Muscle layer of colon (tissue), 2 donors: Measurements from ENCODE around the gene ZNF214.
"Not testable (repeated sequence)": the region's sequence is repeated elsewhere in the genome, so short reads cannot be mapped to it uniquely, and the experiment has no call there.

ENCODE experiments used
- H3K27ac ChIP-seq: one replicate; pipeline ENCODE4 v1.7.0; 2013; ENCODE audit warnings: low read depth, mild to moderate bottlenecking, low read length, moderate library complexity
- H3K27me3 ChIP-seq, 2 donors: one replicate each; pipeline ENCODE4 v1.7.0; 2013; ENCODE audit warnings: low read length in 2 of 2, mild to moderate bottlenecking in 2 of 2; ENCODE audit not compliant: insufficient read depth in 2 of 2, control insufficient read depth in 1 of 2
- H3K36me3 ChIP-seq: one replicate; pipeline ENCODE4 v1.7.0; 2013; ENCODE audit warnings: mild to moderate bottlenecking, low read length; ENCODE audit not compliant: insufficient read depth
- H3K4me1 ChIP-seq: one replicate; pipeline ENCODE4 v1.7.0; 2013; ENCODE audit warnings: mild to moderate bottlenecking, low read length; ENCODE audit not compliant: insufficient read depth
- H3K4me3 ChIP-seq, 2 donors: one replicate each; pipeline ENCODE4 v1.7.0; 2013; ENCODE audit warnings: low read length in 2 of 2, low read depth in 1 of 2, mild to moderate bottlenecking in 1 of 2, moderate library complexity in 1 of 2
- H3K9ac ChIP-seq: one replicate; pipeline ENCODE4 v1.7.0; 2013; ENCODE audit warnings: low read length
- H3K9me3 ChIP-seq: one replicate; pipeline ENCODE4 v1.7.0; 2013; ENCODE audit warnings: mild to moderate bottlenecking, low read length
- donor health status: abdominal sarcoma.
- donor health status: Adenocarcinoma of cecum.

Gene ZNF214

DNA sequence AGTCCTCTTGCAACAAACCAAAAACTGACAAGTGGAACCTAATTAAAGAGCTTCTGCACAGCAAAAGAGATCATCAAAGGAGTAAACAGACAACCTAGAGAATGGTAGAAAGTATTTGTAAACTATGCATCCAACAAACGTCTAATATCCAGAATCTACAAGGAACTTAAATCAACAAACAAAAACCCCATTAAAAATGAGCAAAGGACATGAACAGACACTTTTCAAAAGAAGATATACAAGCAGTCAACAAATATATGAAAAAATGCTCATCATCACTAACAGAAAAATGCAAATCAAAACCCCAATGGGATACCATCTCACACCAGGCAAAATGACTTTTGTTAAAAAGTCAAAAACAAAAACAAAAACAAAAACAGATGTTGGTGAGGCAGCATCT is 33.7 kb downstream of the ZNF214 start:
- H3K9me3 ChIP-seq = no peaks in the 10 kb centered on the region
- H3K4me1 ChIP-seq = peaks cover 3% of the 10 kb centered on the region
- no peak overlapping the region for H3K9ac ChIP-seq
- H3K4me3 ChIP-seq = no peak overlapping the region
- no peaks in the 10 kb centered on the region for H3K36me3 ChIP-seq
- H3K27me3 ChIP-seq = no peaks in the 10 kb centered on the region
- H3K27ac ChIP-seq = no peak overlapping the region

DNA sequence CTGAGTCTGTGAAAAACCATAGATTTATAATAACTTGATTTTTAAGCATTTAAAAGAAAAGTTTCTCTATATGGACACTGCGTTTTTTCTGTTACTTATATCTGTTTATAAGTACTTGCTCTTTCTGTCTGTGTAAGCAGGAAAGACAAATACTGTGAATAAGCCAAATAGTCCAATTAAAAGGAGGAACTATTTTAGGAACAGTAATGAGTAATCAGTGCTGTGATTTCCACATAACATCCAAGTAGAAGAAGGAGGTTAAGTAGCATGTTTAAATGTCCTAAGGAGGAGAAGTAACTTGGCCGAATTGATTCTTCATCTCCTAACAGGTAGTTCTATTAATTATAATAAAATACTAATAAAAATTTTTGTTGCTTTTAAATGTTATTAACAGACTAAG is 40.8 kb downstream of the ZNF214 start:
- Histone ChIP-seq H3K36me3 (no peaks in the 10 kb centered on the region), H3K27ac (no peak overlapping the region), H3K9me3 (no peaks in the 10 kb centered on the region), H3K4me3 (no peak overlapping the region), H3K9ac (no peak overlapping the region), H3K4me1 (no peaks in the 10 kb centered on the region), H3K27me3 (no peaks in the 10 kb centered on the region)

DNA sequence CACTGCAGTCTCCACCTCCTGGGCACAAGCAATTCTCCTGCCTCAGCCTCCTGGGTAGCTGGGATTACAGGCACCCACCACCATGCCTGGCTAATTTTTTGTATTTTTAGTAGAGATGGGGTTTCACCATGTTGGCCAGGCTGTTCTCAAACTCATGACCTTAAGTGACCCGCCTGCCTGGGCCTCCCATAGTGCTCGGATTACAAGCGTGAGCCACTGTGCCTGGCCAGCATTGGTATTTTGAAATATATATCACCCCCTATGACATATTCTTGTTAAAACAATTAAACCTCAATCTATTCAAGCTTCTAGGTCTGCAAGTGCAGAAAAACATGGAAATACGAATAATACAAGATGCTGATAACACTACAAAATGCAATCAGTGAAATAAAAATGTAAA is 50.3 kb downstream of the ZNF214 start:
- not testable (repeated sequence) for H3K27ac ChIP-seq, H3K9ac ChIP-seq, H3K9me3 ChIP-seq, H3K4me1 ChIP-seq, H3K4me3 ChIP-seq, H3K27me3 ChIP-seq, H3K36me3 ChIP-seq

DNA sequence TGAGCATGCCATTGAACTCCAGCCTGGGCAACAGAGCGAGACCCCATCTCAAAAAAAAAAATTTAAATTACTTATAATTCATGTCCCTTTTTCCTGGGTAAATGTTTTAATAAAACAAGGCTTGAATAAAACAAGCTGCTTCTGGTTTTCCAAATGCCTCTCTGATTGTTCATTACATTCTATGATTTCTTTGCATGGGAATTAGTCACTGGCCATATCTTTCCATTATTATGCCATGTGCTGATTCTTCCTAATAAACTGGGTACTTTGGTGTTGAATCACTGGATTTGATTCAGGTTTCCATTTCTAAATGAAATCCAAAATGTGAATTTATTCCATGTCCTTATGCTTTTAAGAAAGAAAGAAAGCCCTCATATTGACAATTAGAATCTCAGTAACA is 51.3 kb downstream of the ZNF214 start:
- Histone ChIP-seq H3K27me3 (no peaks in the 10 kb centered on the region), H3K9ac (no peak overlapping the region), H3K4me3 (no peak overlapping the region), H3K4me1 (no peaks in the 10 kb centered on the region), H3K27ac (no peak overlapping the region), H3K9me3 (no peaks in the 10 kb centered on the region), H3K36me3 (no peaks in the 10 kb centered on the region)

DNA sequence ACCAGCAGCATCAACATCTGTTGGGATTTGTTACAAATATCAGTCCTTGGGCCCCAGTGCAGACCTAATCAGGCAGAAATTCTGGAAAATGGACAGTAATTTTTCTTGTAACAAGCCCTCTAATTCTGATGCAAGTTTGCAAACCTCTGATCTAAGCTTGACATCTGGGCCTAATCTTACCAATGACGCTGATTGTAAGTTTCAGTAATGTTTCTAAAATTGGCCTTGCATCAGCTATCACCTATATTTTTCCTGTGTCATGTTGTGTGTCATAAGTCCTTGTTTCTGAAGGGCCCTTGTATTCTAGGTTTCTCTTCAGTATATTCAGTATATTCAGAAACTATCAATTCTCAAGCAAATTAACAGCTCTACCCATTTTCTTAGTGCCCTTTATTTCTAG is 57.5 kb downstream of the ZNF214 start:
- H3K4me1 ChIP-seq = no peaks in the 10 kb centered on the region
- H3K27ac ChIP-seq = no peak overlapping the region
- H3K36me3 ChIP-seq = no peaks in the 10 kb centered on the region
- H3K27me3 ChIP-seq = no peaks in the 10 kb centered on the region
- H3K9me3 ChIP-seq = no peaks in the 10 kb centered on the region
- H3K4me3 ChIP-seq = no peak overlapping the region
- H3K9ac ChIP-seq = no peak overlapping the region

DNA sequence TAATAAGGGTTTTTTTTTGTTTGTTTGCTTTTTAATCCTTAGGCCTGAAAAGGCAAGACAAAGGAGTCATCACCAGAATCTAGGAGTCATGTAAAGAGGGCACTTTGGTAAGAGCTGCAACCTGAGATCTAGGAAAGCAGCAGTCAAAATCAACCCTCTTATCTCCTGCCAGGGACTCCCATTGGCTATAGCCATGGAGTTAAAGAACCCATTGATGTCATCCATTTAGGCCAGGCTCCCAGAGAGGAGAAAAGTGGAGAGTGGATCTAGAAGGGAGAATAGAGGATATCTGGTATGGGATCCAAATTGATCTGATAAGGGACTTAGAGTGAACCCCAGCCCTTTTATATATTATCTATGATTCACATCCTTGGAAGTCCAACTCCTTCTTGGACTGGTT is 58.0 kb downstream of the ZNF214 start:
- no peak overlapping the region for H3K4me3 ChIP-seq
- H3K4me1 ChIP-seq = no peaks in the 10 kb centered on the region
- H3K27me3 ChIP-seq = no peaks in the 10 kb centered on the region
- no peak overlapping the region for H3K9ac ChIP-seq
- H3K36me3 ChIP-seq = no peaks in the 10 kb centered on the region
- H3K9me3 ChIP-seq = no peaks in the 10 kb centered on the region
- H3K27ac ChIP-seq = no peak overlapping the region

DNA sequence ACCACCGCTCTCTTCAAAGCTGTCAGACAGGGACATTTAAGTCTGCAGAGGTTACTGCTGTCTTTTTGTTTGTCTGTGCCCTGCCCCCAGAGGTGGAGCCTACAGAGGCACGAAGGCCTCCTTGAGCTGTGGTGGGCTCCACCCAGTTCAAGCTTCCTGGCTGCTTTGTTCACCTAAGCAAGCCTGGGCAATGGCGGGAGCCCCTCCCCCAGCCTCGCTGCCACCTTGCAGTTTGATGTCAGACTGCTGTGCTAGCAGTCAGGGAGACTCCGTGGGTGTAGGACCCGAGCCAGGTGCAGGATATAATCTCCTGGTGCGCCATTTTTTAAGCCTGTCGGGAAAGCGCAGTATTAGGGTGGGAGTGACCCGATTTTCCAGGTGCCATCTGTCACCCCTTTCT is 65.9 kb downstream of the ZNF214 start:
- not testable (repeated sequence) for H3K4me3 ChIP-seq, H3K9me3 ChIP-seq, H3K27ac ChIP-seq, H3K27me3 ChIP-seq, H3K4me1 ChIP-seq, H3K36me3 ChIP-seq, H3K9ac ChIP-seq
